Activated CD8-positive, alpha-beta memory T cell treated with anti-CD3 and anti-CD28 coated beads, Interleukin-2, amount 50 U/mL, for 24 hours (primary cell): ENCODE measurements around the gene FAR2.
"Not testable (repeated sequence)": the region's sequence is repeated elsewhere in the genome, so short reads cannot be mapped to it uniquely, and the experiment has no call there.

Experiments
- DNase-seq: peaks from one replicate; pipeline ENCODE4 v3.0.0-alpha.2; 2020; ENCODE audit errors: extremely low read depth

The FAR2 gene

DNA sequence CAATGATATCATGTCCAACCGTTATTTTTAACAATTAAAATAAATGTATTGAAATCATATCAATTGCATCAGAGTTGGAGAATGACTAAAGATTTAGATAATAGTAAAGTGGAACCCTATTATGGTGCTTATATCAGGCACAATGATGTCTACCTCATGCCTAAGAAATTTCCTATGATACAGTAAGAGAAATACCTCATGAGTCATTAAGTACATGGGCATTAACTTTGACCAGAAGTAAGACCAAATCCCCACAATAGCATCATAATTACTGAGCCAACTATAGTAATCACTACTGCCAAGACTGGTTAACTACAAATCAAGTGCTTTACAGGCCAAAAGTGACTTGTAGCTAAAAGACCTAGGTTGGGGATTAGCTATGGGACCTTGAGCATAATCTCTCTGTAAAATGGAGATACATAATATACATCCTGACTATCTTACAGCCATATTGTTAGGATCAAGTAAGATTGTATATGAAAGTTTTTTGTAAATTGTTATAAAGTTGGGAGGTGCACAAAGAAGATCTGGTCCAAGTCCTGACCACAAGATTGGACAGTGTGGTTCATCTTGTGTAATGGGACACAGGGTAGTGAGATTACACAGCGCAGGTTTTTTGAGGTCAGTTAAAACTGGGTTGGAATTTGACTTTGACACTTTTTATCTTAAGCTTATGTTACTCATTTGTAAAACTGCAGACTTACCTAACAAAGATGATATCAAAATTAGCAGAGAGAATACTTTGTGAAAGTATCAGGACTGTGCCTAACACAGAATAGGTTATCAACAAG, 171.4 kb downstream of the FAR2 start:
- DNase-seq: no peak

DNA sequence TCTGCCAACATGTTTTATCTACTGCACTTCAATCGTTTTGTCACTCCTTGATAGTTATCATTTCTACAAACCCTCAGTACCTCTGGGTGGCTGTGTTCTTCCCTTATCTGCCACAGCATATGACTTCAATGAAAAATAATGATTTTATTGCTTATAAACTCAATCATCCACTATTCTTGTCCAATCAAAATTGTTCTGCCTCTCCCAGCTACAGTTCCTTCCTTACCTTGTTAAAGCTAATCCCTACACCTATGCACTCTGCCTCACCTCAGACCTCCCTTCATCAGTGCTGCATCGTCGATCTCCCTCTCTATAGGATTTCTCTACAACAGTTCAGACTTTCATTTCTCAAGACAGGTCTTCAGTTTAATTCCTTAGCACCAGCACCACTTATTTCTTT, 173.1 kb downstream of the FAR2 start:
- DNase-seq: no peak

DNA sequence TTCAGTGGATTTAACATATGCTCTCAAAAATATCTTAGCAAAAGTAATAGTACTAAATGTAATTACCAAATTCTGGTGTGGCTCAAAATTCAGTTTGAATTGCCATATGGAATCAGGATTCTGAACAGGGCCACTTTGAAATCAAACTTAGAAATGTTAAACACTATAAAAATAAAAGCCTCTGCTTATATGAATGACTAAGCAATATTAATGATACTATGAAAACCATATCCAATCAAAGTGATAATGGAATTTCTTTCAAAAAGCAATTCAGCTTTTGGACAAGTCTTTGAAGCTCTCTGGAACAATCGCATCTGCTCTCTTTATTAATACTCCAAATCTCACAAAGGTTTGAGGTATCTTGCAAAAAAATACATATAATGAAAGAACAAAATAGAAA, 180.3 kb downstream of the FAR2 start:
- DNase-seq: no peak

DNA sequence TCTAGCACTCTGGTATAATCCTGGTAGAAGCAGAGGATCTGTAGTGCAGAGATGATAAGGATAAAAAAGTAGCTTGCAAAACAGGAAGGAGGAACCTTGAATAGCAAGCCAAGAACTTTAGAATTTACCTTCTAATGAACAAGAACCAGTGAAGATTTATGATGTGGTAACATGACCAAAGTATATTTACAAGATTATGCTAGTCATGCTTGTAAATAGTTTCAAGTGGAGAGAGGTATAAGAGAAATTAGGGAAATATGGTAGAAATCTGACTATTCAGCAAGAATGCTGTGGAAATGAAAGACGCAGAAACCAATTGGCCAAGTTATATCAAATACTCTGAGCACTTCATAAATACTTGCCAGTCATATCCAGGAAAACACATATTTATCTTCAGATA, 184.1 kb downstream of the FAR2 start:
- DNase-seq: no peak

DNA sequence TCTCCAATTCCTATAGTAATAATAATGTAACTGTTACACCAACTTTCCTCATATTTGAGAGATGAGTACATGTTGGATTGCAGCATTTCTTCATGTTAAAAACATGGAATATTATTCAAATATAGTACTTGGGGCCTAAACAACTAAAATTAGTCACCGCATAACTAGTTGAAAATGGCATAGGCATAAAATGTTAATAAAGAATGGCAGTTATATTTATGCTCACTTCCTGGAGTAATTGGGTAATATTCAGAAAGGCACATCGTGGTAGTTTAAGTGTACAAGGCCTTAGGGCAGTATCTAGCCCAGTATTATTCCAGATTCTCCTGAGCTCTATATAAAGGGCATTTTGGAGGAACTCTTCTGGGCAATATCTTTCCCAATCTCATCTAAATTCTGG, 185.9 kb downstream of the FAR2 start:
- DNase-seq: no peak

DNA sequence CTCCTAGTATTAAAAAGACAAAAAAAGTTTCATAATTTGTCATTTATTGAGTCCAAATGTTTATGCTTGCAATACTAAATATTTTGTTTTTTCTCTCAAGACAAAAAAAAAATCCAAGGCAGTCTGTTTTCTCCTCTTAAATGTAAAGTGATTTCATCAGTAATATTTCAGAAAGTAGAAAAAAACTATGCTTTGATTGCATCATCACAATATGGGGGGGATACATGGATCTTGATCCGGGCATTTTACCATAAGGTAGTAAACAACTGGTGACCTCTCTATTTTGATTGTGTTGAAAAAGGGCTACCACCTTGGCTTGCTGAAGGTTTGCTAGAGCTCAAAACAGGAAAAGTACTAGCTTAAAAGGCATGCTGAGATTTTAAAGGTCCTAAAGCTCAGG, 188.2 kb downstream of the FAR2 start:
- no peak for DNase-seq

DNA sequence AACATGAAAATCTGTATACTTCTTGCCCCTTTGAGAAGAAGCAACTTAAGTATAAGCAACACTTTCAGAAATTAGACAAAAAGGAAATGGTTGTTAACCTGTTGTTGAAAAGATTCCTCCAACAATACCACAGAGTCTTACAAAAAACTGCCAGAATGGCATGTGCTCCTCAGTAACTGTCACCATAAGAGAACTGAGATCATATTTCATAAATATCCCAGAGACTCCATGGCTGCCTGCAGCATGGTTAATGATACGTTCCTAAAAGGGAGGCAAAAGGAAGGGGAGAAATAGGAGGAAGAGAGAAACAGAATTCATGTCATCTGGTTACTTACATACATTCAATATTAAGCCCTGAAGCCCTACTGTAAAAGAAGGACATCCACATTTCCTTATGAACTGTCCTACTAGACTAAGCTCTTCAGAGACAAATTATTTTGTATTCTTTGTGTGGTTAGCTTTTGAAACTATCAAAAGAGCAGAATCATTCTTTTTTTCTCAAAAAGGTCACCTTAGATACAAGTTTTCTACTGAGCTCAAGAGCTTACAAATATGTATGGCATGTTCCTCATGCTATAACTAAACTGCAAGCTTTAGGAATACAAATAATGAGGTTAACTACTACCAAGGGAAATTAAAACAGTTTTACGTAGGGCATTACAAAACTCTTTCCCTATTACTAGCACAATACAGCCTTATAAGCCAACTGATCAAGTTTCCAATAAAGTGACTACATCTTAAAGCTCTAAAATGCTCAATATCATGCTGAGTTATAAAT, 194.1 kb downstream of the FAR2 start:
- no peak for DNase-seq

DNA sequence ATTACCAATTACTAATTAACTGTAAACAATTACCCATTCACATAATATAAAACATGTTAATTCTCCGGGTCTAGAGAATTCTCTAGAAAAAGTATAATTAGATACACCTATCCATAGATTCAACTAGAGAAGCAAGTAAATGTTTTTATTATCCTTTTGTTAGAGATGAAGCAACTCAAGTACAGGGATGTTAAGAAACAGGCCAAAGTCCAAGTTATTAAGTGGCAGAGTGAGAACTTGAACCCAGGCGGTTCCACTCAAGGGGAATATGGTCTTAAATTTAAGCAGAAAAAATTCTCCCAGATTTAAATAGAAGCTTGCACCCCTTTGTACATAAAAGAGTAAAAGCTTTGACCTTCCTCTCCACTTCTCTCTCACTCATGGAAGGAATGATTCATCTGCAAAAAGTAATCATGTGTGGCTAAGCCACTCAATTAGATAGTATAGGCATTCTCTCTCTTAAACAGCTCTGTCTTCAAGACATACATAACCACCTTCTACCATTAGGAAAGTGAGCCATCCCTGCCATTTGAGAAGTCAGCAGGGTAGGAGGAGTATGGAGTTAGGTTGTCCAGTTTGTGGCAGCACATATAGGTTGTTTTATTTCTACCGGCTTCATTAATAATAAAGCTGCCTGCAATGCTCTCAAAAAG, 197.8 kb downstream of the FAR2 start:
- DNase-seq: no peak

DNA sequence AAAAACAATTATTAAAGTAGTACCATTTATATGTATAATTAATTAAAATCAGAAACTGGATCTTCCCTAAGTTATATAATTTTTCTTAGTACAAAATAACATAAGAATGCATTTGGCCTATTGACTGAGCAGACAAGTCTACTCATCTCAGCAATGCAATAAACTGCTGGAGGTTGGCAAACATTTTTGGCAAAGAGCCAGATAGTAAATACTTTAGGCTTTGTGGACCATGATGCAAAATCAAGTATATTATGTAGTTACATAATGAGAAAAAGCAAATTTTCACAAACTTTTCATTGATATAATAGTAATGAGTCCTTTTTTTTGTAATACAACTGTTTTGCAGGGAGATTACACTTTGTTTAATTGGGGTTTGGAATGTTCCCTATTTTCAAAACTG, 201.0 kb downstream of the FAR2 start:
- no peak for DNase-seq

DNA sequence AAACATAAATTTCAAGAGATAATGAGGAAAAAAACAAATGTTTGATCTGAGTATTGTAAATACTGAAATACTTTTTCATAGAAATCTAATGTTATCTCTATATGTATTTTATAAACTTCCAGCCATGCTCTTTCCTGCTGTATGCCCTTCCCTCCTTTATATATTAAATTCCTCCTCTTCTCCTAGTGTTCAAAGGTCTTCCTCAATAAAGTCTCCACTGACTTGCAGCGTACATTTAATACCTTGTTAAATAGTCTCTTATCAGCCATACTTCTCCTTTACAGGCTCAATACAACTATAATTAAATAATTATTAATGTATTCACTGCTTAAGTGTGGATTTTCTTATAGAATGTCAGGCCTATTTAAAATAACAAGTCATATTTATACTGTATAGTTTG, 205.9 kb downstream of the FAR2 start:
- no peak for DNase-seq

DNA sequence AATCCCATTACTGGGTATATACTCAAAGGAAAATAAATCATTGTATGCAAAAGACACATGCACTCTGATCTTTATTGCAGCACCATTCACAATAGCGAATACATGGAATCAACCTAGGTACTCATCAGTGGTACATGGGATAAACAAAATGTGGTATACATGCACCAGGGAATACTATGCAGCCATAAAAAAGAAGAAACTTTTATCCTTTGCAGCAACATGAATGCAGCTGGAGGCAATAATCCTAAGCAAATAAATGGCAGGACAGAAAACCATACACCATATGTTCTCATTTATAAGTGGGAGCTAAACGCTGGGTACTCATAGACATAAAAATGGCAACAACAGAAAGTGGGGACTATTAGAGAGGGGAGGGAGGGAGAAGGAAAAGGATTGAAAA, 216.0 kb downstream of the FAR2 start:
- no peak for DNase-seq

DNA sequence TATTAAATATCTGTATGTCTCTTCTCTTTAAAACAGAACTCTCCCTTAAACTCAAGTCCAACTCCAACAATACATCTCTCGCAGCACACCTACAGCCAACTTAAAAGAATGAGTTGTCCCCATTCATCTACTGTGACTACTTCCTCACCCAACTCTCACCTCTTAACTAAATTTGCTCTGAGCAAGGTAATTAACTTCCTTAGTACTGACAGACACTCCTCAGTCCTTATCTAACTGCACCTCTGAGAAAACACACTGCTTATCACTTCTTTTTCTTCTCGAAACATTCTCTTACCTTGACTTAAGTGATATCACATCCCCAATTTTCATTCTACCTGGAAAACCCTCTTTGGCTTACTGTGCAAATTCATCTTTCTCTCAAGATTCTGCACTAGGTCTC, 224.9 kb downstream of the FAR2 start:
- no peak for DNase-seq

DNA sequence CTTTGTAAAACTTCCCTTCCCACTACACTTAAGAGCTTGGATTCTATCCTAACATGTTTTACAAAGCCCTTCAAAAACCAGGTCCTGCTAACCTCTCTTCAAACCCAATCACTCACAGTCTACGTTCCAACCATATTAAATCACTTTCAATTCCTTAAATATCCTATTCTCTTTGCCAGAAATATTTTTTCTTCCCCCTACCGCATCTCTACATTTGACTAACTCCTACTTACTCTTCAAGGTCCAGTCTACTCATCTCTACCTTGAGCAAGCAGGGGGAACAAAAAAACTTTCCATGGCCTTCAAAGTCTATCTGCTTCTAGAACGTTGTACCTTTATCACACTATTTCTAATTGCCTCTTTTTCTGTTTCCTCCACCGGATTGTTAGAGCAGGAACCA, 225.8 kb downstream of the FAR2 start:
- no peak for DNase-seq

DNA sequence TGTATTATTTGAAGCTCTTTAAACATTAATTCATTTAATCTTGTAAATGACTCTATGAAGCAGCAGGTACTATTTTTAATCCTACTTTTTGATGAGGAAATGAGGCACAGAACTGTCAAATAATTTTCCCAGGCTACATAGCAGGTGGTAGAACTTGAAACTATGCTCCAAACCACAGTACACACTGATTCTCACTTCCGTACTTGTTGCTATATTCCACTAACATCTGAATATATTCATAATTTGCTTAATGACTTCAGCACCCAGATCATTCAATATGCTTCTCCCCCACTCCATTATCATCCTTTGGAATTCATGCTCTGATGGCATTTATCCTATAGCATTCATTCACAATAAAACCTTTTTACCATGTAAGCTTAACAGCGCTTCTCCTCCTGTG, 227.0 kb downstream of the FAR2 start:
- DNase-seq: no peak

DNA sequence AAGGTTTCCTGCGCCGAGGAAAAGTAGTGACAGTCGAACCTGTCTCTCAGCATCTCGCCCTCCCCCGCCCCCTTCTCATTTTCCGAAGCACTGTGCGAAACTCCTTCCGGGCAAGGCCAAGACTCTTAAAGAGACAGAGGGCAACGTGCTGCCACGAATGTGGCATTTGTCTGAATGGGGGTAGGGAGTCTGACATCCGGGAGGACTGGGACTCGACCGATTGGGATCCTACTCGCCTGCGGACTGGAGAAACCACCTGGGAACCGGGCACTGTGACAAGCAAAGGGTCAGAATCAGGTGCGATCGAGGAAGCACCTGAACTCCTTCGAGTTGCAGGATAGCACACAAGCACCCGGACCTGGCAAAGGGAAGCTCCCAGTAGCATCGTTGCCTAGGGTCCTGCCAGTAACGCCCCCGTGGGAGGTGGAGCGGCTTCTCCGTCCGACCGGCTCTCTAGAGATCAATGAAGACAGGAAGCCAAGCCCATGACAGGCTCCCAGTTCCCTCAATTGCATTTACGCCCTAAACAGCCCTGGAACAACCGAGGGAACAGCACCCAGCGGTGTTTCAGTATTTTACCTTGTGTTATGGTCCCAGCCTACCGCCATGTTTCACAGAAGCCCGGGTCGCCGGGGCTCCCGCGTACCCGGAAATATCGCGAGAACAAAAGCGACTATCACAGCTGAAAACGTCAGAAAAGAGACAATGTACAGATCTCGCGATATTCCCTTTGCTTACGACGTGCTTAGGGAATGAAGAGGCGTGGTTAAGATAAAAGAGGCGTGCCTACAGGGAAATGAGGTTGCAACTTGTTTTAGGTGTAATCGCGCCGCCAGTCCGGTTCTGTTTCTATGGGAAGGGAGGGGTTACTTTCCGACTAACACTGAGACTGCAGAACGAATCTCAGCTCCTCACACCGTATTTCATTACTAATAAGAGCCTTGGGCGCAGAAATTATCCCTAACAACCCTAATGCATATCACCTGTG, 231.8 kb downstream of the FAR2 start, which contains the start of gene ERGIC2:
ERGIC2 (minus strand) TSS at position 637 of the 988 bp plus-strand sequence. CDS start 9,539 bp downstream, outside the sequence.
- DNase-seq: peak; percentile 73

DNA sequence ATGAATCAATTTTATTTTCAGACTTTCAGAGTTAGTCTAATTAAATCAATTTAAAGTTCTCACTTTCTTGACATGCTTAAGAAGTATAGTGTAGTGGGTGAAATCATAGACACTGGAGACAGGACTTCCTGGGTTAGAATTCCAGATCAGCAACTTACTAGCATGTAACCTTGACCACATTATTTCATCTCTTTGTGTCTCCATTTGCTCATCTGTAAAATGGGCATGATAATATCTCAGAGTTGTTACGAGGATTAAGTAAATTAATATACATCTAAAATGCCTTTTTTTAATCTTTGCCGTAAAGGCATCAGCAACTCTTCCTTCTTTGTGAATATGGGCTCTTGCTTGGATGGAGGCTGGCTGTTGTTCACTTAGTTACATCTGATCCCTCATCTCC, 233.2 kb downstream of the FAR2 start:
- DNase-seq: no peak

DNA sequence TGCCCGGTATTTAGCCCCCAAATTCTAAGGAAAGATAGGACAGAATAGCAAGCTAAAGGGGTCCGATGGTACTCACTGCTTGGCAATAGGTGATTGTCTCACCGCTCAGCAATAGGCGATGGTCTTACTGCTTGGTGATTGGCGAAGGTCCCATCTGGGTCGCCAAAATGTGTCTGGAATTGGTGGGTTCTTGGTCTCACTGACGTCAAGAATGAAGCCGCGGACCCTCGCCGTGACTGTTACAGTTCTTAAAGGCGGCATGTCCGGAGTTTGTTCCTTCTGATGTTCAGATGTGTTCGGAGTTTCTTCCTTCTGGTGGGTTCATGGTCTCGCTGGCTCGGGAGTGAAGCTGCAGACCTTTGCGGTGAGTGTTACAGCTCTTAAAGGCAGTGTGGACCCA, 236.1 kb downstream of the FAR2 start:
- DNase-seq: not testable (repeated sequence)
